Measurements from ENCODE around the gene CPLANE1. TPM values are rescaled to one million over a fixed set of nuclear protein-coding genes. Genes with fewer than 3 reads are reported as not detected.

CPLANE1 gene
- total RNA-seq = 11.7 and 19.2 TPM in 2 replicates

DNA sequence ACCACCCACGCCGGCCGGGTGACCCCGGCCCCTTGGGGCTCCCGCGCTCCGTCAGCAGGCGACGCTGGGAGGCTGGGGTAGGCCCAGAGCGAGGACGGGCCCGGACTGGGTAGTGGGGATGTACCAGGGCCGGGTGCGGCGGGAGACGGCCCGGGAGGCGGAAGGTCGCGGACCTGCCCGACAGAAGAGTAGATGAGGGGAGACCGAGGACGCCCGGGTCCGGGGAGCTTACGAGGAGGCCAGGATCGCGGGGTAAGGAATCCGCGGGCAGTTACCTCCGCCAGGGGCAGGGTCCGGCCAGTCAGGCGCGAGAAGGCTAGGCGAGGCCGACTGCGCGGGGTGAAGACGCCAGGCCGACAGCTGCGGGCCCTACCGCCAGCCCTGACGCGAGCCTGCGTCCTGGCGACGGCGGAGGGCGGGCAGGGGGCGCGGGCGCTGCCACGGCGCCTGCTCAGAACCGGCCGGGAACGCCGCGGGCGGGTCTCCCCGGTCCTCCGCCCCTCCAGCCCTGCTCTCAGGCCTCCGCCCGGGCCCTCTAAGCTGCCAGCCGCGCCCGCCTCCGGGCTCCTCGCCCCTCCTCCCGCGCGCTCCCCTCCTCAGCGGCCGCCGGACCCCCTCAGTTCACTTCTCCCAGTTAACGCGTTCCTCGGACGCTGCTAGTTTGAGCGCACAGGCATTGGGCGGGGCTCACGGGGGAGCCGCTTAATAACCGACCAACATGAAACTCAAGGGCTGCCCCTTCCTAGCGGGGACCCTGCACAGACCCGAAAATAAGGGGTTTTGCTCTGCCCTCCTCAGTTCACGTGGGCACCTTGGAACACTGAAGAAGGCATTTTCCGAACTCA, at the start of gene CPLANE1:
CPLANE1 (minus strand) TSS at position 407 of the 845 bp plus-strand sequence. CDS start 1,678 bp downstream, outside the sequence.

Other genes starting within 250 kb of the CPLANE1 start
- gene NUP155, start 121.7 kb upstream of the CPLANE1 start, total RNA-seq = 25.4 and 42.0 TPM in 2 replicates
- gene WDR70, start 129.9 kb upstream of the CPLANE1 start, total RNA-seq = 21.5 and 32.1 TPM in 2 replicates

Data from regular cardiac myocyte (primary cell).